KBM-7 (cell line): ENCODE results near the gene GSPT1.

Experiments
- DNase-seq: peaks from one replicate; pipeline ENCODE4 v3.0.0-alpha.2; 2015
- in situ Hi-C: fragments of 300-500 bp; cut with MboI; formaldehyde crosslinking; loops from 2 replicates; pipeline ENCODE4 v1.14.3; 2020; ENCODE audit warnings: low sequenced_read_pairs, low pct_unique_long_range_greater_than_20kb, mixed read lengths

GSPT1 gene

DNA sequence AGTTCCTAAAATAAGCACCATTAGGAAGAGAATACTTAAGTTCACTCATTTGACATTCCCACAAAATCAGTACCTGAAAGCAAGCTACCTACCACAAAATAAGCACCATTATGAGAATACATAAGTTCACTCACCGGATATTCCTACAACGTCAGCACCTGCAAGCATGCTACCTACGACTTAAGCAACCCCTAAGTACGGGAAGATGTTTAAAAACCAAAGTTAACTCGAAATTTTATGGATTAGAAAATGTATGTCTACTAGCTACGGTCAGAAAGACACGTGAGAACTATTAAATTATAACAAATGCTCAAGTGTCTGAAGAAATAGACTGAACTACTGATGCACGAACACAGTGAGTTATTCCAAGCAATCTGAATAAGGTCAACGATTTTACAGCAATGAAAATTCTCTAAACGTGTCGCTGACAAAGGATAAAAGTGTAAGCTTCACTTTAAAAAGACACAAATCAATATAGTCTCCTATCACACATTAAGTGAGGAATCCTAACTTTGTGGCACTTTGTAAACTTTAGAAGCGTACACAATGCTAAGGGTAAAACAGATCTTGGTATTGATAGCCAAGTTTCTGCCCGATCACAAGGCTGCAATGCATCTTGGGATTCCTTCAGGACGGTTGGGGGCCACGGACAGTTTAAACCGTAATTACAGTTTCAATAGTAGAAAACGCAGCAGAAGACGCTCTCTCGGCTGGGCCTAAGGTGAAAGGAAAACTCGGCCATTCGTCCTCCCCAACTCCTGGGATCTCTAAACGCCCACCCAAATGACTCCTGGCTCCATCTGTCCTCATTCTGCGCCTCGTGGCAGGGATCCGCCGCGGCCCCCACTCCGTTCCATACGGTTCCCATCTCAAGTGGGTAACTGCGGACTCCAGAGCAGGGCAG is 1.3 kb downstream of the GSPT1 start:
- in situ Hi-C loops: no loop called here
- peak; percentile 55 for DNase-seq

DNA sequence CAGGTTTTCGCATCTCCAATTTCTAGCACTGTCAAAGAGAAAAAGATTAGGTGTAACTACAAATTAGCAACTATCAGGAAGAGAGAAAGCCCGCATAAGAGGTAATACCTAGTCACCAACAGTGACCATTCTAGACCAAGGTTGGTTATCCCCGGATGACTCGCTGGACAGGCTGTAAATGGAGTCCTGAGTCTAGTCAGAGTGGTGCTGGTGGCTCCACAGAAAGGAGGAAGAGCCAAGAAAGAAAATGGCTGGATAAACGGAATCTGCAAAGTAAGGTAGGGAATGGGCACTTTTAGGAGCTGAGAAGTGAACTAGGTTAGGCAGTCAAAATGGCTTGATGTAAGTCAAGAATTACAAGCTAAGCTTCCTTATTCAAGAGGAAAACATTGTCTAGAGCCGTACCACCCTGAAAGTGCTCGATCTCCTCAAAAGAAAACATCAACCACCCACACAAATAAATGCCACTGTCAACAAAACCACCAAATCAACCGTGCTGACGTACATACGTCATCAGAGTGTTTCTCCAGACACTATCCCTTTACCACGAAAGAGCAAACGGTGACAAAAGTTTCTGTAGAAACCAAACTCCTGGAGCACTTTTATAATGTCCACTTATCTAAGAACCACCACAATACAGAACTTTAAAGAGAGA is 2.2 kb downstream of the GSPT1 start:
- peak; percentile 31 for DNase-seq
- in situ Hi-C loops: no loop called here

DNA sequence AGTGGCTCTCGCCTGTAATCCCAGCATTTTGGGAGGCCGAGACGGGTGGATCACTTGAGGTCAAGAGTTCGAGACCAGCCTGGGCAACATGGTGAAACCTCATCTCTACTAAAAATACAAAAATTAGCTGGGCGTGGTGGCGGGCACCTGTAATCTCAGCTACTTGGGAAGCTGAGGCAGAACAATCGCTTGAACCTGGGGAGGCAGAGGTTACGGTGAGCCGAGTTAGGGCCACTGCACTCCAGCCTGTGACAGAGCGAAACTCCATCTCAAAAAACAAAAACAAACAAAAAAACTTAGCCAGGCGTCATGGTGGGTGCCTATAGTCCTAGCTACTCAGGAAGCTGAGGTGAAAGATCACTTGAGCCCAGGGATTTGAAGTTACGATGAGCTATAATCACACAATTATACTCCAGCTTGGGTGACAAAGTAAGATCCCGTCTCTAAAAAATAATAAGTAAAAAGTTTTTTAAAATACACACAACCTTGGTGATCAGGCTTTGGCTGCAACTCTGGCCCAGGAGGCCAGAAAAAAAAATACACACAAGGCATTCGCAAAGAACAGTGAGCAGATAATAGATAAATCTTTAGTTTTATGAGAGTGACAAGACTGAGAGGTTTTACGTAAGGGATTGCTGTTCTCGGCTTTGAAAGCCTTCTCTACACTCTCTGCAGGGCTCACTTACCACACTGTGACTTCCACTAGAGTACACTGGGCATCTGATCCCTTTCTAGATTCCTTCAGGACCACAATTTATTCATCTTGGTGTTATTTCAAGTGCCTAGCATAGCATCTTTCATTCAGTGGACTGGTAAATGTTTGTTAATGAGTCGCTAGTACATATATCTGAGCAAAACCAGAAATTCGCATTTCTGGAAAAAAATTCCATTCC is 5.9 kb downstream of the GSPT1 start:
- in situ Hi-C loops: no loop called here
- no peak for DNase-seq

DNA sequence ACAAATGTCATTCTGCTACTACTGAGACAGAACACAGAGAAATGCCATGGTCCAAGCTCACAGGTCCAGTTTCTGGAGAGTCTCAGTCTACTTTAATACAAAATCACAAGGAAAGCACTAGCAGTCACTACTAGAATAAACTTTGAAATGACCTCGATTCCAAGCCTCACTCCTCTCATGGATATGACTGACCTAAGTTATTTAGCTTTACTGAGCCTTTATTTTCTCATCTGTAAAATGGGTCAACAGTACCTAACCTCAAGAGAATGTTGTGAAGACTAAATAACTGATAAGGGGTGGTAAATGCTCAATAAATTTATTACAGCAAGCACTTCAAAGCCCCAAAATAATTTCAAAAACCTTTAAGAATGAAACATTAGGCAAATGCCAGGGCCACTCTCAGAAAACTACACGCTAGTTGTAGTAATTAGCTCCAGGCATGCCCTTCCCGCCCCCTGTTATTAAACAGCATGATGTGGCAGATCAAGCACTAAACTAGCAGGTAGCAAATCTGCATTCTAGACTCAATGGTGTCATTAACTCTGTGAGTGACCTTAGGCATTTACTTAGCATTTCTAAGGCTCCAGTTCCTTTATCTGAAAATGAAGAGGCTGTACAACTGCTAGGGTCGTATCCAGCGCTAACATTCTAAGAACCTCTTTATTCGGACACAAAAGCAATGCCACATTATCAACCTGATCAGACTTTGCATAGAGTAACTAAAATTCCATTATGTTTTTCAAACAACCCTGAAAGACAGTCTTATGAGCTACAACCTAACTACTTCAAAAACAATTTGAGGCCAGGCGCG is 8.4 kb downstream of the GSPT1 start:
- in situ Hi-C loops: no loop called here
- no peak for DNase-seq

DNA sequence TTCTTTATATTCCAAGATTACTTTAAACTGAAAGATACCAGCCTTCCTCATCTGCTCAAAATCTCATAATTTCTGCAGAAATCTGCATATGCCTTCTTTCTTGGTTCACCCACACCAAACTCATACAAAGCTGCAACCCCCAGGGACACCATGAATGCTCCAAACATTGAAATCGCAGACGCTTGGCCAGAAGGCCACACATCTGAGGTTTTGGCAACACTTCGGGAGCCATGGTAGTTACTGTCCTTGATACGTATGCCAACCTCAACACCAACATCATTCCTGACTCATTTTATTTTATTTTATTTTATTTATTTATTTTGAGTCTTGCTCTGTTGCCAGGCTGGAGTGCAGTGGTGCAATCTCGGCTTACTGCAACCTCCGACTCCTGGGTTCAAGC is 11.8 kb downstream of the GSPT1 start:
- in situ Hi-C loops: no loop called here
- DNase-seq: no peak

DNA sequence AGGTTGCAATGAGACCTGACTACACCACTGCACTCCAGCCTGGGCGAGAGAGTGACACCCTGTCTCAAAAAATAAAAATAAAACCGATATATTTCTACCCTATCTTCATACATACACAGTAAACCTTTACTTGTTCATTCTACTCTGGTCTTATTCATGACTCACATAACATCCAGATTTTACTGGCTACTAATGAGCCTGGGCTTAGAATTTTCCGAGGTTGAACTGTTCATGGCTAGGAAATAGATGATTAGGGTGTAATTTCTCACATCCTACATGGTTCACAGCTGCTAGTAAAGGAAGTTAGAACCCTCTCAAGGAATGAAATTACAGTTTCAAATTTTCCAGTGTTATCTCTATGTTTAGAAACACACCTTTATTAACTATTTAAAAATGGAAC is 14.7 kb downstream of the GSPT1 start:
- in situ Hi-C loops: no loop called here
- no peak for DNase-seq

DNA sequence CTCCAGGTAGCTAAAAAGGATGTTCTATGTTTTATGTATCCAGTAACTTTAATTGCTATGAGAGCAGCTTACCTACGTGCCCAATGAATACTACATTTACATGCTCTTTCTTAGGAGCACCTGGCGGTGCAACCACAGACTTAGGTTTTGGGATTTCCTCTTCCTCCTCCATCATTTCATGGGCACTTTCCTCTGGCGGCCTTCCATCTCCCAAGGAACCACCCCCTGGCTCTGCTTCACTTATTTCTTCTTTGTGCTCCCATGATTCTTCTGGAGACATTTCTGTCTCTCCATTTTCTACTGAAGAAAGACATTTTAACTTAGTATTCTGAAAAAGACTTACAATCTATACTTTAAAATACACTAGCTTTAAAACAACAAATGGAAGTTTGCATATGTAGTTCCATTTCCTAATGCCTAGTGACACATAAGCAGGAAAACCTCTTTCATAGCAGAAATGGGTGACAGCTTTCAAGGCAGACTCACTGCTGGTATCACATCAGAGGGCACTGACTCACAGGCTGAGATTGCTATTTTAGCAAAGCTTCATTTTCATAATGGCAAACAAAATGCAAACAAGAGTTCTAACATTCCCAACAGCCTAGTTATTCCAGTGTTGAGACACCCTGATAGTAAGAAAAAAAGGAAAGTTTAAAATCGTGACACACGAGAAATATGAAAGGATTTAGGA is 19.1 kb downstream of the GSPT1 start:
- DNase-seq: no peak
- in situ Hi-C loops: no loop called here

DNA sequence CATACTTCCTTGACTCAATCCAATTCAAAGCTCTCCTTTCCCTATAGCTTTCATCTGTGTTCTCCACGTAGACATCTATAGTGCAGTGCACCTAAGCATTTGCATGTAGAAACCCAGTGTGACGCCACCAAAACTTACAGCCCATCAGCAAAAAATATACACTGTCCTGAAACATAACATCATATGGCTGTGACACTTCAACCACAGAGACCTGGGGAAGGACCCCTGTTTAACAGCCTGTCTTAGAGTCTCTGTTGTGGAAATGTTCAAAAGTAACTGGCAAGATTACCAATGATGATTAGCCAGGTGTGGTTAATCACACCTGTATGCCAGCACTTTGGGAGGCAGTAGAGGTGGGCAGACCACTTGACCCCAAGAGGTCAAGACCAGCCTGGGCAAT is 22.2 kb downstream of the GSPT1 start:
- in situ Hi-C loops: no loop called here
- DNase-seq: no peak

DNA sequence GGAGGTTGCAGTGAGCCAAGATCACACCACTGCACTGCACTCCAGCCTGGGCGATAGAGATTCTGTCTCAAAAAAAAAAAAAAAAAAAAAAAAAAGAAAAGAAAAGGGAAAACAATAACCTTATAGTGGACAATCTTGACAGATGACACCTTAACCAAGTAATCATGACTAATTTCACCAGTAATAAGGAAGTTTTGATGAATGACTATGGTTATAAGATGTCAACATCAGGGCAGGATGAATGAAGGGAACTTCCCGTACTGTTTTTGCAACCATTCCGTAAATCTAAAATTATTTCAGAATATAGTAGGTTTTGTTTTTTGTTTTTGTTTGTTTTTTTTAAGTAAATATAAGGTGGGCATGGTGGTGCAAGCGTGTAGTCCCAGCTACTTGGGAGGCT is 23.0 kb downstream of the GSPT1 start:
- in situ Hi-C loops: no loop called here
- no peak for DNase-seq

DNA sequence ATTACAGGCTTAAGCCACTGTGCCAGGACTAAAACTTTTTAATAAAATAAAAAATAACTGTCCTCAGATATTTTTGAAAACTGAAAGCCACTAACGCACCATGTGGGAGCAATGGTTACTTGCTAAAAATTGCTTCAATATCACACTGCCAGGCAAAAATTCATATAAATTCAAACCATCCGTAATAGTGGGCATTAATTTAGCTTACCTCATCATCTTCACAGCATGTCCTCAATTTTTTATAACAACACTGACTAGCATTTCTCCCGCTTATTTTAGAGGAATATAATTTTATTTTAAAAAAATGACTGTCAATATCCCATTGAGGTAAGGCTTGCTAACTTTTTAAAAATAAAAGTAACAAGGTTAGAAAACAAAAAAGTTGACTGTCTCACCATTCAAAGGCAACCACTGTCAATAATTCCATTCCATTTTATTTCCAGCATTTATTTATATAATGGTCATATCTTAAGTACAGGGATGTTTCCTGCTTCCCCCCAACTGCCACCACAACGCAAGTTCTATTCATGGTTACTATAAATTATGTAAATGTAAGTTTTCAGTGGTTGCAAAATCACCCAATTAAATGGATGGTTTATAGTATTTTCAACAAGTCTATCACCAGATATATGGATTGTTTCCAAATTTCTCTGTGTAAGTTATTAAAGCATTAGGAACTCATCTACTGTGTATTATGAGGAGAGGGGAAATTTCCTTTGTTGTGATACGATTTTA is 25.4 kb downstream of the GSPT1 start:
- in situ Hi-C loops: no loop called here
- DNase-seq: no peak

DNA sequence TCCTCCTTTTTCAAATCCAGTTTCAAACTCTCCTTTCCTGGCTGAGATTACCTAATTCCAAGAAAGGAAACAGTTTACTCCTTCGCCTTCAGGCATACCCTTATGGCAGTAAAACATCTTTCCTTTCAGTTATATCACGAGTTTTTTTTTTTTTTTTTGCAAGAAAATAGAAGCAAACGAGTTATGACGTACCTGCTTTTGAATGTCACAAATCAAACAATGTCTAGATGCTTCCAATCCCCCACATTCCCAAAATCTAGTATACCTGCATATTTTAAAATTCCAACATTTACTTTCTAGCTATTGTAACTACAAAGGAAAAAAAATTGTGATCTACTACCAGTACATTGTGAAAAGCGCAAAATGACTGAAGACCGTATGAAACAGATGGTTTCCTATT is 28.9 kb downstream of the GSPT1 start:
- no peak for DNase-seq
- in situ Hi-C loops: no loop called here

DNA sequence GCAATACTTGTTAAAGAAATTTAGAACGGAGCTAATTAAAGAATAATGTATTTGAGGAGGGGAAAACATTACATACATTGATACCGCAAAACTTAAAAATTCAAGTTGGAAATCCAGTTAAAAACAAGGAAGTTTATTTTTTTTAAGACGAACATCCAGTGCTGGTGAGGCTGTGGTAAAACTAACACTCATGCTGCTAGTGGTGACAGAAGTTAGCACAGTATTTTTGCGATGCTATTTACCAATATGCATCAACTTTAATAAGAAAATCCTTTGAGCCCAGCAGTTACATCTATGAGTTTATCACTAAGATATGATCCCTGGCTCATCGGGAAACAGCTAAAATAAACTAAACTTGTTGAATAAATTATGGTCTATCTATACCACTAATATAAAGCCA is 31.7 kb downstream of the GSPT1 start:
- DNase-seq: no peak
- in situ Hi-C loops: no loop called here

DNA sequence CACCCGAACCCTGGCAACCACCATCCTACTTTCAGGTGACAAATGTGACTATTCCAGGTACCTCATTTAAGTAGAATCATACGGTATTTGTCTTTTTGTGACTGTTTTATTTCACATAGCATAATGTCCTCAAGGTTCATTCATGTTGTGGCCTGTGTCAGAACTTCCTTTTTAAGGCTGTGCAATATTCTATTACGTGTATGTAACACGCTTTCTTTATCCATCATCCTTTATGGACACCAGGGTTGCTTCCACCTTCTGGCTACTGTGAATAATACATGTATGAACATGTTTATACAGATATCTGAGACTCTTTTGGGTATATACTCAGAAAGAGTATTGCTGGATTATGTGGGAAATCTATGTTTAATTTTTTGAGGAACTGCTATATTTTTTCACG is 35.7 kb downstream of the GSPT1 start:
- peak; percentile 18 for DNase-seq
- in situ Hi-C loops: no loop called here

DNA sequence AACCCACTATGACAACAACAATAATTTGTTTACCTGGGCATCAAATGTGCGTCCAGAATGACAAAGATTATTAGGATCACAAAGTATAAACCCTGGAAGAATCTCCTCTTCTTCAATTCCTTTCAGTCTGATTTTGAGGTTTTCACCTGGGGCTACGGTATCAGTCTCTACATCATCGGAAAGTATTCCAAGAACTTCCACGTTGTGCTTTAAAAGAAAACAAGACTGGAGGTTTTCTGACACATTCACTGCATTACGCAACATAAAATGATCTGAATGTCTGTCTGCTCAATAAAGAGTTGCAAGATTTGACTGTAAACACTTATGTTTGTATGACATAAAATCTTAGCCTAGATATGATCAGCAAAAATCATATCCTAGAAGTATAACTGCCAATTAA is 38.4 kb downstream of the GSPT1 start:
- no peak for DNase-seq
- in situ Hi-C loops: no loop called here

DNA sequence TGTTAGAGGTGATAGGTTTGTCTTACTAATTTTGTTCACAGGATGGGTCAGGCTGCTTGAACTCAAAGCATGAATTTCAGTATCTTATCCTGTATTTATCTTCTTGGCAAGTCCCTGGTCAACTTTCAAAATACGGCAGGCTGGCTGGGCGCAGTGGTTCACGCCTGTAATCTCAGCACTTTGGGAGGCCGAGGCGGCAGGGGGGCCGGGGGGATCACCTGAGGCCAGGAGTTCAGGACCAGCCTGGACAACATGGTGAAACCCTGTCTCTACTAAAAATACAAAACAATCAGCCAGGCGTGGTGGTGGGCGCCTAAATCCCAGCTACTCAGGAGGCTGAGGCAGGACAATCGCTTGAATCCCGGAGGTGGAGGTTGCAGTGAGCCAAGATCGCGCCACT is 39.5 kb downstream of the GSPT1 start:
- in situ Hi-C loops: no loop called here
- DNase-seq: no peak

DNA sequence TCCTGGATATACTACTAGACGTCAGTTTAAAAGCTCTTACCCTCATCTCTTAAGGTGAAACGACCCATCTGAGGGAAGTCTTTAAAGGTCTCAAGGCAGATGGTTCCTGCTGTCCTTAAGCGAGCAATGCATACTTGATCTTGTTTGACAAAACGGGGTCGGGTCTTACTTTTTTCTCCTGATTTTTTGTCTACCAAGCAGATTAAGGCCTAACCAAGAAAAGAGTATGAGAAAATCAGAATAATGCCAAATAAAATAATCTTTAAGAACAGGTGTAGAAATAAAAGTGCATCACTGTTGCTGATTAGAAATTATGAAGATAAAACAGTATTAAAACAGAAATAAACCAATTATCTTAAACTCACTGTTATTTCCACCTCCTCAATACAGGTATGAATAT is 40.0 kb downstream of the GSPT1 start:
- in situ Hi-C loops: no loop called here
- no peak for DNase-seq

DNA sequence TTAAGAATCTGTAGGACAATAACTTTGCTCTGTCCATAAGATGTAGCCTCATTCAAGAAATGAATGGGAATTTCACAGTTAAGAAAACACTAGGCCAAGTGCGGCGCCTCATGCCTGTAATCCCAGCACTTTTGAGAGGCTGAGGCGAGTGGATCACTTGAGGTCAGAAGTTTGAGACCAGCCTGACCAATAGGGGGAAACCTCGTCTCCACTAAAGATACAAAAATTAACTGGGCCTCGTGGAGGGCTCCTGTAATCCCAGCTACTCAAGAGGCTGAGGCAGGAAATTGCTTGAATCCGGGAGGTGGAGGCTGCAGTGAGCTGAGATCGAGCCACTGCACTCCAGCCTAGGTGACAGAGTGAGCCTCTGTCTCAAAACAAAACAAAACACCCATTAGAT is 44.6 kb downstream of the GSPT1 start:
- DNase-seq: peak; percentile 40
- in situ Hi-C loops: no loop called here

DNA sequence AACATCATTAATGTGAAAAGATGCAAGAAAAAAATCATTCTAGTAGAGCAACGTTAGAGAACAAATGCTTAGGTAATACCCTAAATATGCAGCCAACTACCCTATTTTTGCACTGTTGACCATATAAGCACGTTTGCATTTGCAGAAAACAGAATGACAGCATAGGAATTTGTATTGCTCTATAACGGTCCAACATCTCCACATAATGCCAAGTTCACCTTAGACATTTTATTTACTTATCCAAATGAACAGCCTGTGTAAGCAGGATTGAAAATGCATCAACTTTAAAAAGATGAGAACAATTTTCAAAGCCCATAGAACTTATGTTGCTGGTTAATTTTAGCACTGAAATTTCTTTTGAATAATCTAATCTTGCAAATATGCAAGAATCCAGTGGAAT is 45.4 kb downstream of the GSPT1 start:
- DNase-seq: no peak
- in situ Hi-C loops: no loop called here
